ENCODE data around the gene PTPRK. TPM values are rescaled to one million over a fixed set of nuclear protein-coding genes. Genes with fewer than 3 reads are reported as not detected.
"Not testable (repeated sequence)": the region's sequence is repeated elsewhere in the genome, so short reads cannot be mapped to it uniquely, and the experiment has no call there.

Gene PTPRK
- total RNA-seq, 2 experiments from 2014 or later: 2.6 to 7.8 TPM

GRCh38 chr6:128005009-128005408 lies 515.4 kb downstream of the PTPRK start:
- no peak for ATAC-seq
- H3K4me1 Mint-ChIP-seq: peaks cover 5% of the 10 kb centered on the region
- H3K27ac Mint-ChIP-seq: no peak overlapping the region
- no peaks in the 10 kb centered on the region for H3K27me3 Mint-ChIP-seq
- CTCF ChIA-PET: no interaction called here
- peaks cover 4% of the 10 kb centered on the region for H3K36me3 Mint-ChIP-seq
- no peaks in the 10 kb centered on the region for H3K9me3 Mint-ChIP-seq (ENCODE audit: low read depth)
- DNase-seq: no peak
- H3K4me3 Mint-ChIP-seq: no peak overlapping the region

- no peak overlapping the region for H3K4me3 Mint-ChIP-seq
- peaks cover 40% of the 10 kb centered on the region for H3K4me1 Mint-ChIP-seq
- no peaks in the 10 kb centered on the region for H3K9me3 Mint-ChIP-seq (ENCODE audit: low read depth)
- no peaks in the 10 kb centered on the region for H3K27me3 Mint-ChIP-seq
- peaks cover 10% of the 10 kb centered on the region for H3K36me3 Mint-ChIP-seq
- DNase-seq (no peak), ATAC-seq (no peak)
- CTCF ChIA-PET: no interaction called here
- no peak overlapping the region for H3K27ac Mint-ChIP-seq
Measured at GRCh38 chr6:128000363-128000762, 520.0 kb downstream of the PTPRK start.

- Mint-ChIP-seq H3K36me3 (peaks cover 10% of the 10 kb centered on the region), H3K27ac (no peak overlapping the region), H3K4me1 (peaks cover 47% of the 10 kb centered on the region), H3K27me3 (no peaks in the 10 kb centered on the region), H3K9me3 (ENCODE audit: low read depth) (no peaks in the 10 kb centered on the region), H3K4me3 (no peak overlapping the region)
- ATAC-seq (no peak), DNase-seq (no peak)
- CTCF ChIA-PET: no interaction called here
Measured at GRCh38 chr6:127998985-127999384, 521.4 kb downstream of the PTPRK start.

- Mint-ChIP-seq H3K4me1 (peaks cover 50% of the 10 kb centered on the region), H3K27ac (peak overlapping the region; percentile 67), H3K27me3 (no peaks in the 10 kb centered on the region), H3K9me3 (ENCODE audit: low read depth) (no peaks in the 10 kb centered on the region), H3K4me3 (peak overlapping the region; percentile 46), H3K36me3 (peaks cover 8% of the 10 kb centered on the region)
- CTCF ChIA-PET: no interaction called here
- DNase-seq: no peak
- ATAC-seq: no peak
Measured at GRCh38 chr6:127997496-127998164, 522.8 kb downstream of the PTPRK start.

DNA sequence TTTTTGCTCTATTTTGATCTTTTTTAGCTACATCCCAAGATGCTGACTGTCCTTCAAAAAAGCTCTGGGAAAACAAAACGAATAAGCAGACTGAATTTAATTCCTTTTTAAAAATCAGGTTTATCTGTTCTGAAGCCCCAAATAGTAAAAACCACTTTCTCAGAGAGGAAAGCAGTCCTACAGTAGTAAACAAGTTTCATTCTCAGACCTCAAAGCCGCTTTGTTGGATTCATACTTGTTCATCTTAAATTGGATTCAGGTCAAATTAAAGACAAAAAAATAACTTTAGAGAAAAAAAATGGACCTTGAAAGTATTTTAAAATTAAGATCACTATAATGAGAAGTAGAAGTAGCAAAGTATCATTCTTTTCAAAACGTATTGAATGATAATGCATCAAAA lies 523.5 kb downstream of the PTPRK start:
- Mint-ChIP-seq H3K4me1 (peaks cover 53% of the 10 kb centered on the region), H3K9me3 (ENCODE audit: low read depth) (no peaks in the 10 kb centered on the region), H3K4me3 (peak overlapping the region; percentile 48), H3K27me3 (no peaks in the 10 kb centered on the region), H3K27ac (peak overlapping the region; percentile 71), H3K36me3 (peaks cover 8% of the 10 kb centered on the region)
- ATAC-seq: no peak
- CTCF ChIA-PET: no interaction called here
- DNase-seq: no peak

- ATAC-seq: peak; percentile 69
- H3K27ac Mint-ChIP-seq: peak overlapping the region; percentile 77
- H3K9me3 Mint-ChIP-seq (ENCODE audit: low read depth): no peaks in the 10 kb centered on the region
- CTCF ChIA-PET: no interaction called here
- no peaks in the 10 kb centered on the region for H3K27me3 Mint-ChIP-seq
- H3K36me3 Mint-ChIP-seq: peaks cover 11% of the 10 kb centered on the region
- DNase-seq: no peak
- peak overlapping the region; percentile 62 for H3K4me3 Mint-ChIP-seq
- peaks cover 47% of the 10 kb centered on the region for H3K4me1 Mint-ChIP-seq
Measured at GRCh38 chr6:127992144-127992543, 528.3 kb downstream of the PTPRK start.

DNA sequence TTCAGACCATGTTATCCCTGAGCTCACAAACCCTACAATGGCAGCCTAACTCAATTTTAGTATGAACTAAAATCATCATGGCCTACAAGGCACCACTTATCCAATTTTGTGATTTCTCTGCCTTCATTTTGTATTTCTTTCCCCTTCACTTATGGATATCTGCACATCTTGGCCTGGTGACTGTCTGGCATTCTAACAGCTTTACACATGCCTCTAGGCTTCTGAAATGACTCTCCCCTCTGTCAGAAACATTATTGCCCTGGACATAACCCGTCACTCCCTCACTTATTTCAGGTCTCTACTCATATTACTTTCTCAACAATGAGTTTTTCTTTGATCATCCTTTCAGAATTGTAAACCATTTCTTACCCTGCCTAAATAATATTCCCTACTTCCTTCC lies 530.3 kb downstream of the PTPRK start:
- ATAC-seq: peak; percentile 68
- peak overlapping the region; percentile 81 for H3K27ac Mint-ChIP-seq
- H3K27me3 Mint-ChIP-seq: no peaks in the 10 kb centered on the region
- H3K36me3 Mint-ChIP-seq: peaks cover 12% of the 10 kb centered on the region
- no peak for DNase-seq
- peak overlapping the region; percentile 56 for H3K4me3 Mint-ChIP-seq
- H3K9me3 Mint-ChIP-seq (ENCODE audit: low read depth): no peaks in the 10 kb centered on the region
- CTCF ChIA-PET: no interaction called here
- peaks cover 41% of the 10 kb centered on the region for H3K4me1 Mint-ChIP-seq

GRCh38 chr6:127980996-127981395 lies 539.4 kb downstream of the PTPRK start:
- peaks cover 38% of the 10 kb centered on the region for H3K36me3 Mint-ChIP-seq
- DNase-seq (no peak), ATAC-seq (no peak)
- H3K4me1 Mint-ChIP-seq: peaks cover 45% of the 10 kb centered on the region
- CTCF ChIA-PET: interaction anchor here (0.6 to 1.3 kb wide), 3 partner anchors 62 to 99 kb away, joined by 3 read pairs; no protein-coding TSS in a partner anchor
- H3K27ac Mint-ChIP-seq: peak overlapping the region; percentile 79
- peak overlapping the region; percentile 69 for H3K4me3 Mint-ChIP-seq
- H3K27me3 Mint-ChIP-seq: no peaks in the 10 kb centered on the region
- H3K9me3 Mint-ChIP-seq (ENCODE audit: low read depth): no peaks in the 10 kb centered on the region

DNA sequence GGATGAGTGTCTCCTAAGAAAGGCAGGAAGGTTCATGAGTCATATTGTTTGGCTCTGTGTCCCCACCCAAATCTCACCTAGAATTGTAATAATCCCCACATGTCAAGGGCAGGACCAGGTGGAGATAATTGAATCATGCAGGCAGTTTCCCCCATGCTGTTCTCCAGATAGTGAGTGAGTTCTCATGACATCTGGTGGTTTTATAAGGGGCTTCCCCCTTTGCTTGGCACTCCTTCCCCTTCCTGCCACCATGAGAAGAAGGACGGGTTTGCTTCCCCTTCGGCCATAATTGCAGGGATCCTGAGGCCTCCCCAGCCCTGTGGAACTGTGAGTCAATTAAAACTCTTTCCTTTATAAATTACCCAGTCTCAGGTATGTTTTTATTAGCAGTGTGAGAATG lies 542.2 kb downstream of the PTPRK start:
- H3K4me1 Mint-ChIP-seq: peaks cover 50% of the 10 kb centered on the region
- H3K27me3 Mint-ChIP-seq; H3K9me3 Mint-ChIP-seq (ENCODE audit: low read depth): not testable (repeated sequence)
- peak overlapping the region; percentile 85 for H3K27ac Mint-ChIP-seq
- CTCF ChIA-PET: interaction anchor here (1.1 to 1.5 kb wide), 2 partner anchors 27 to 71 kb away, joined by 3 read pairs; no protein-coding TSS in a partner anchor
- peaks cover 42% of the 10 kb centered on the region for H3K36me3 Mint-ChIP-seq
- ATAC-seq: peak; percentile 41
- peak; percentile 64 for DNase-seq
- H3K4me3 Mint-ChIP-seq: peak overlapping the region; percentile 81

GRCh38 chr6:127976796-127977195 lies 543.6 kb downstream of the PTPRK start:
- Mint-ChIP-seq H3K4me3 (peak overlapping the region; percentile 47), H3K9me3 (ENCODE audit: low read depth) (no peaks in the 10 kb centered on the region), H3K4me1 (peaks cover 58% of the 10 kb centered on the region), H3K36me3 (peaks cover 37% of the 10 kb centered on the region), H3K27ac (no peak overlapping the region), H3K27me3 (no peaks in the 10 kb centered on the region)
- no peak for DNase-seq
- no peak for ATAC-seq
- CTCF ChIA-PET: interaction anchor here (0.8 to 2.2 kb wide), 7 partner anchors 12 to 122 kb away, joined by 3 to 5 read pairs (median 3); partner anchors contain the start of gene THEMIS

DNA sequence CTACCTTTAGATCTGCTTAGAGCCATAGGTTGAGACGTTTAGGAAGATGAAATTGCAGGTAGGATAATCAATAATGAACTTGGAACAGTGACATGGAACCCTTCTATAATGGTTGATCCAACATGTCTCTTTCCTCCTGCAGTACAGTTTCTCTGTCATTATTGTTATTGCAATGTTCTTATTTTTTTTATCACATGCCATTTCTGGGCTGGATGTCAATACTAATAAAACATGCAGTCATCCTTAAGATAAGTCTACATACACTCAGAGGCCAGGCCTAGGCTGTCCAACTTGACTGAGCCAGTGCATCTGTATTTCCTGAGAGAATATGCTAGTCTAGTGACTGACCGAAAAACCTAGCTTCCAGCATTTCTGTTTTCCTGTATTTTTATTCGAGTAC lies 544.3 kb downstream of the PTPRK start:
- Mint-ChIP-seq H3K4me3 (no peak overlapping the region), H3K36me3 (peaks cover 34% of the 10 kb centered on the region), H3K4me1 (peaks cover 59% of the 10 kb centered on the region), H3K27ac (peak overlapping the region; percentile 20), H3K27me3 (no peaks in the 10 kb centered on the region), H3K9me3 (ENCODE audit: low read depth) (no peaks in the 10 kb centered on the region)
- no peak for ATAC-seq
- DNase-seq: no peak
- CTCF ChIA-PET: interaction anchor here (0.8 to 2.2 kb wide), 4 partner anchors 13 to 121 kb away, joined by 3 to 5 read pairs (median 4); no protein-coding TSS in a partner anchor

DNA sequence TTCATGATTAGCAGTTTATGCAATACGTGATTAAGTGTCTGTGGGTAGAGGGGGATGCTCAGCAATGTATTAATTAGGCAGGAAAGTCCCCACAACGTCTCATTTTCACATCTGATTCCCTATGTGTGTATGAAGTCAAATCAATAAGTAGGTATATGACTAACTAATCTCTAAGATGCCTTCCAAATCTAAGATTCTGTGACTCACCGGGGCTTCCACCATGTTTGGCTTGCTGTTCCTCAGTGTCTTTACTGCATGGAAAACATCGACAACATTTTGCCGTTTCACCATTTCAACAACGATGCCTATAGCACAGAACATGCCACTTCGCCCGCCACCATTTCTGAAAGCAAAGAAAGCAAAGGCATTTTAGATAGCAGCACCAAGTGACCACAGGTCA lies 547.6 kb downstream of the PTPRK start:
- peak overlapping the region; percentile 80 for H3K4me3 Mint-ChIP-seq
- peak; percentile 64 for DNase-seq
- ATAC-seq: peak; percentile 12
- H3K36me3 Mint-ChIP-seq: peaks cover 25% of the 10 kb centered on the region
- CTCF ChIA-PET: interaction anchor here (1.0 to 3.3 kb wide), 4 partner anchors 14 to 117 kb away, joined by 3 to 13 read pairs (median 6); partner anchors contain the start of gene THEMIS
- H3K27ac Mint-ChIP-seq: peak overlapping the region; percentile 97
- H3K27me3 Mint-ChIP-seq: no peaks in the 10 kb centered on the region
- peaks cover 70% of the 10 kb centered on the region for H3K4me1 Mint-ChIP-seq
- H3K9me3 Mint-ChIP-seq (ENCODE audit: low read depth): no peaks in the 10 kb centered on the region

- peak overlapping the region; percentile 97 for H3K27ac Mint-ChIP-seq
- peak; percentile 83 for DNase-seq
- H3K9me3 Mint-ChIP-seq (ENCODE audit: low read depth): no peaks in the 10 kb centered on the region
- H3K4me1 Mint-ChIP-seq: peaks cover 72% of the 10 kb centered on the region
- H3K4me3 Mint-ChIP-seq: peak overlapping the region; percentile 80
- H3K36me3 Mint-ChIP-seq: peaks cover 28% of the 10 kb centered on the region
- H3K27me3 Mint-ChIP-seq: no peaks in the 10 kb centered on the region
- ATAC-seq: peak; percentile 77
- CTCF ChIA-PET: interaction anchor here (1.1 to 3.3 kb wide), 4 partner anchors 65 to 116 kb away, joined by 3 to 13 read pairs (median 6); partner anchors contain the start of gene THEMIS
Measured at GRCh38 chr6:127971945-127972391, 548.4 kb downstream of the PTPRK start.

DNA sequence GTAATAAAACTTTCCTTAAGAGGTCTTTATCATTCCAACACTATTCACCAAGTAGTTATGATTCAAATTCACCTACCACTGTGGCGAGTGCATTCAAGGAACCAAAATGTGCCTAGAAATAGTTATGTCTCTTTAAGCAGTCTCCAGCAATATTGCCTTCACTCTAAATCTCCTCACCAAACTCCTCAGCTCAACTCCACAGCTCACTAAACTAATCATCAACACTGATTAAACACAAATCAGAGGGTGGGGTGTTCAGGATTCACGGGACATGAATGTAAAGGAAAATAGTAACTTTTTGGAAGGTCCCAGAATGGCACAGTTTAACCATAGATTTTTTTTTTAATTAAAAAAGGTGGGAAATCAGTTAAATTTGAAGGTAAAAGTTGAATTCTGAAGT lies 549.0 kb downstream of the PTPRK start:
- Mint-ChIP-seq H3K27ac (peak overlapping the region; percentile 97), H3K36me3 (peaks cover 32% of the 10 kb centered on the region)

More for the DNA sequence above, 549.0 kb downstream of the PTPRK start:
- no peaks in the 10 kb centered on the region for H3K9me3 Mint-ChIP-seq (ENCODE audit: low read depth)
- DNase-seq: no peak
- no peak for ATAC-seq
- peak overlapping the region; percentile 80 for H3K4me3 Mint-ChIP-seq
- peaks cover 73% of the 10 kb centered on the region for H3K4me1 Mint-ChIP-seq
- H3K27me3 Mint-ChIP-seq: no peaks in the 10 kb centered on the region
- CTCF ChIA-PET: interaction anchor here (1.3 to 4.5 kb wide), 4 partner anchors 16 to 77 kb away, joined by 4 to 25 read pairs (median 9); partner anchors contain the start of gene THEMIS

All from activated CD8-positive, alpha-beta memory T cell treated with anti-CD3 and anti-CD28 coated beads, Interleukin-2, amount 10 ng/mL, durations not matched to agents 7 days and 5 days (primary cell).